Endodermal cell (in vitro differentiated cells): Measurements from ENCODE around the gene BCORL1. TPM values are rescaled to one million over a fixed set of nuclear protein-coding genes. Genes with fewer than 3 reads are reported as not detected.

ENCODE experiments used
- DNase-seq: peaks from one replicate; pipeline ENCODE4 v3.0.0-alpha.2; 2017
- H3K27ac ChIP-seq: 2 replicates; pipeline ENCODE4 v1.5.1; 2013; ENCODE audit warnings: mild to moderate bottlenecking, low read depth, low read length, moderate library complexity
- H3K27me3 ChIP-seq: 2 replicates; pipeline ENCODE4 v1.6.1; 2013; ENCODE audit warnings: mild to moderate bottlenecking, low read length, moderate library complexity; ENCODE audit not compliant: insufficient read depth, control insufficient read depth, poor library complexity, severe bottlenecking
- H3K36me3 ChIP-seq: 2 replicates; pipeline ENCODE4 v1.7.0; 2013; ENCODE audit warnings: mild to moderate bottlenecking, low read length, moderate library complexity; ENCODE audit not compliant: control insufficient read depth, insufficient read depth
- H3K4me1 ChIP-seq: one replicate; pipeline ENCODE4 v1.7.0; 2013; ENCODE audit warnings: low read length; ENCODE audit not compliant: control insufficient read depth, insufficient read depth
- H3K4me3 ChIP-seq: 2 replicates; pipeline ENCODE4 v1.5.1; 2013; ENCODE audit warnings: mild to moderate bottlenecking, low read length, moderate library complexity
- H3K9ac ChIP-seq: 2 replicates; pipeline ENCODE4 v1.6.1; 2013; ENCODE audit warnings: mild to moderate bottlenecking, low read length, moderate library complexity; ENCODE audit not compliant: poor library complexity, severe bottlenecking; ENCODE audit errors: extremely low read depth
- H3K9me3 ChIP-seq: 2 replicates; pipeline ENCODE4 v1.6.1; 2013; ENCODE audit warnings: mild to moderate bottlenecking, low read length, moderate library complexity; ENCODE audit not compliant: control insufficient read depth
- H3K27ac Mint-ChIP-seq: 2 replicates; pipeline ENCODE4 v1.8.0; 2020; ENCODE audit warnings: mixed read lengths
- H3K27me3 Mint-ChIP-seq: 2 replicates; pipeline ENCODE4 v1.8.0; 2021; ENCODE audit warnings: mild to moderate bottlenecking, mixed read lengths; ENCODE audit not compliant: insufficient read depth
- H3K36me3 Mint-ChIP-seq: 2 replicates; pipeline ENCODE4 v1.8.0; 2020; ENCODE audit warnings: low read depth, mixed read lengths
- H3K4me1 Mint-ChIP-seq: 2 replicates; pipeline ENCODE4 v1.8.0; 2020; ENCODE audit warnings: mixed read lengths
- H3K4me3 Mint-ChIP-seq: 2 replicates; pipeline ENCODE4 v1.8.0; 2020; ENCODE audit warnings: mild to moderate bottlenecking, moderate library complexity, mixed read lengths
- H3K9me3 Mint-ChIP-seq: 2 replicates; pipeline ENCODE4 v1.8.0; 2020; ENCODE audit warnings: mild to moderate bottlenecking, mixed read lengths
- WGBS, 2 experiments: methylation state at CpG; one replicate each; pipeline versions ENCODE4 v1.1.5 to v1.1.7; 2013; ENCODE audit warnings: missing lambda C conversion rate in 2 of 2, mixed read lengths in 1 of 2; ENCODE audit not compliant: insufficient coverage in 1 of 2, insufficient read length in 1 of 2; 5-methylcytosine and 5-hydroxymethylcytosine counted together
- total RNA-seq, 2 donors: library from RNA; stranded (reverse); fragmentation: NEBNext Ultra II Directional in 1 of 2; extraction: Animal tissue kit (Norgen Biotek cat#: 25700) in 1 of 2; gene quantifications; 2 replicates in 1 of 2; 3 replicates in 1 of 2; pipeline ENCODE4 v1.2.1, GENCODE V29; 2021
- TF ChIP-seq, protein P1 (sequence below): fragments of 200-600 bp; sonication (generic); conservative IDR thresholded peaks from 2 replicates; pipeline ENCODE4 v1.5.0; 2021; ENCODE audit warnings: antibody characterized with exemption, mild to moderate bottlenecking

BCORL1 gene
- total RNA-seq, 2 donors from 2014 or later = 24.5 to 29.9 TPM

DNA sequence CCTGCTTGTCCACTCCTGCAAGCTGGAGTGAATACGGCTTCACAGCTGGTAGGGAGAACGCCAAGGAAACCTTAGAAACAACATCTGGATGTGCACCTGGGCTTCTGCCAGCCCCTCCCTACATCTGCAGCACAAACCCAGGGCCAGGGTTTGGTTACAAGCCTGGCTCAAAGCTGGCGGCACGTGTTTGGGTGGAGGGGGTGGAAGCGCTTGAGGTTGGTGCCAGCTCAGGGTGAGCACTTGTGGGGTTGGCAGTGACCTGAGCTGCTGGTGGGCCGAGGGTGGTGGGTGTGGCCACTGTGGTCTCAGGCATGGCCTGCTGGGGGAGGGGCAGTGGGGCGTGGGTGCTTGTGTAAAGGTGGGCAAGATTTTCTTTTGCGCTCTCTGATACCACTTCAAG is 112.3 kb downstream of the BCORL1 start:
- Mint-ChIP-seq H3K9me3 (peaks cover 26% of the 10 kb centered on the region), H3K36me3 (no peaks in the 10 kb centered on the region), H3K4me1 (peaks cover 5% of the 10 kb centered on the region), H3K27ac (no peak overlapping the region), H3K27me3 (peaks cover 3% of the 10 kb centered on the region), H3K4me3 (no peak overlapping the region)
- DNase-seq = no peak
- TF ChIP-seq, protein P1, sequence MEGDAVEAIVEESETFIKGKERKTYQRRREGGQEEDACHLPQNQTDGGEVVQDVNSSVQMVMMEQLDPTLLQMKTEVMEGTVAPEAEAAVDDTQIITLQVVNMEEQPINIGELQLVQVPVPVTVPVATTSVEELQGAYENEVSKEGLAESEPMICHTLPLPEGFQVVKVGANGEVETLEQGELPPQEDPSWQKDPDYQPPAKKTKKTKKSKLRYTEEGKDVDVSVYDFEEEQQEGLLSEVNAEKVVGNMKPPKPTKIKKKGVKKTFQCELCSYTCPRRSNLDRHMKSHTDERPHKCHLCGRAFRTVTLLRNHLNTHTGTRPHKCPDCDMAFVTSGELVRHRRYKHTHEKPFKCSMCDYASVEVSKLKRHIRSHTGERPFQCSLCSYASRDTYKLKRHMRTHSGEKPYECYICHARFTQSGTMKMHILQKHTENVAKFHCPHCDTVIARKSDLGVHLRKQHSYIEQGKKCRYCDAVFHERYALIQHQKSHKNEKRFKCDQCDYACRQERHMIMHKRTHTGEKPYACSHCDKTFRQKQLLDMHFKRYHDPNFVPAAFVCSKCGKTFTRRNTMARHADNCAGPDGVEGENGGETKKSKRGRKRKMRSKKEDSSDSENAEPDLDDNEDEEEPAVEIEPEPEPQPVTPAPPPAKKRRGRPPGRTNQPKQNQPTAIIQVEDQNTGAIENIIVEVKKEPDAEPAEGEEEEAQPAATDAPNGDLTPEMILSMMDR = no peak
- 92% methylated on average over 8 of the region's 8 CpGs; no CpG with 5 or more reads in 1 of the 2 experiments for WGBS, 2 experiments
- no peaks in the 10 kb centered on the region for H3K4me1 ChIP-seq
- no peaks in the 10 kb centered on the region for H3K27me3 ChIP-seq
- no peak overlapping the region for H3K4me3 ChIP-seq
- no peak overlapping the region for H3K27ac ChIP-seq
- no peak overlapping the region for H3K9ac ChIP-seq
- H3K36me3 ChIP-seq = no peaks in the 10 kb centered on the region
- no peaks in the 10 kb centered on the region for H3K9me3 ChIP-seq

GRCh38 chrX:130095249-130096030 is 113.0 kb downstream of the BCORL1 start:
- Mint-ChIP-seq H3K4me3 (no peak overlapping the region), H3K27ac (no peak overlapping the region), H3K4me1 (peaks cover 5% of the 10 kb centered on the region), H3K36me3 (no peaks in the 10 kb centered on the region), H3K27me3 (peaks cover 4% of the 10 kb centered on the region), H3K9me3 (peaks cover 25% of the 10 kb centered on the region)
- TF ChIP-seq, protein P1 = no peak
- H3K36me3 ChIP-seq = no peaks in the 10 kb centered on the region
- H3K4me3 ChIP-seq = no peak overlapping the region
- WGBS, 2 experiments = 94% methylated on average over 5 of the region's 6 CpGs; no CpG with 5 or more reads in 1 of the 2 experiments
- no peaks in the 10 kb centered on the region for H3K4me1 ChIP-seq
- H3K27ac ChIP-seq = no peak overlapping the region
- no peaks in the 10 kb centered on the region for H3K9me3 ChIP-seq
- DNase-seq = no peak
- no peak overlapping the region for H3K9ac ChIP-seq
- no peaks in the 10 kb centered on the region for H3K27me3 ChIP-seq

DNA sequence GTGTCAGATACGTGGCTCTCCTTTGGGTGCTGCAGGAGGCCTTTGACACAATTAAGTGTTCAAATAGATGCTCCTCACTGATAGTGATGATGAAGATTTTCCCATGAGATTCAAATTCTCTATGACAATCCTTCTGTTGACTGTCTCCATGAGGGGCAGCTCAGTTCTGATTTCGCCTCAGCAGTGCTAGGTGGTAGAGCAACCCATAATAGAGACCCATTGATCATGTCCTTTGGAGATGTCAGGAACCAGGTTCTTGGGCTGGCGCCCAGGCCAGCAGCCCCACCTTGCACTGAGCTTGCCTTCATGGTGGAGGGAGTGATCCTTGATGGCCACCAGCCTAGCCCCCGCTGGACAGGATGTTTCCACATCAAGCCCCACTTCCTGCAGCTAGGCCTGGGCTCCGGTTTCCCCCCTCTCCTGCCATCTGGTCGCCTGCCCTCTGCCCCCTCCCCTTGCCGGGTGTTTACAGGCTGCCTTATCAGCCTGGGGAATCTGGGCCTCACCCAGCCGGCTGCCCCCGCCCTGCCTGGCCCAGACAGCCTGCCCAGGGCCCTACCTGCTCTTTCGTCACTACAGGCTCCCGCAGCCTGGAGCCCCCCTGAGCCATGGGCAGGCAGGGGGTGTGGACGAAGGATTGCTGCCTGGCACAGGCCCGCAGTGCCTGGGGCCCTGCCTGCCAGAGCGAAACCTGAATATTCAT is 115.2 kb downstream of the BCORL1 start:
- DNase-seq = no peak
- TF ChIP-seq, protein P1 = no peak
- WGBS, 2 experiments = 82 to 85% methylated on average over 4 to 14 of the region's 14 CpGs

More for the DNA sequence above, 115.2 kb downstream of the BCORL1 start:
- no peak overlapping the region for H3K4me3 Mint-ChIP-seq
- H3K4me3 ChIP-seq = no peak overlapping the region
- peaks cover 16% of the 10 kb centered on the region for H3K27me3 Mint-ChIP-seq
- H3K9ac ChIP-seq = no peak overlapping the region
- H3K27me3 ChIP-seq = no peaks in the 10 kb centered on the region
- H3K9me3 Mint-ChIP-seq = peaks cover 19% of the 10 kb centered on the region
- no peaks in the 10 kb centered on the region for H3K36me3 Mint-ChIP-seq
- no peaks in the 10 kb centered on the region for H3K9me3 ChIP-seq
- H3K4me1 ChIP-seq = no peaks in the 10 kb centered on the region
- H3K27ac ChIP-seq = no peak overlapping the region
- H3K4me1 Mint-ChIP-seq = peaks cover 5% of the 10 kb centered on the region
- no peaks in the 10 kb centered on the region for H3K36me3 ChIP-seq
- no peak overlapping the region for H3K27ac Mint-ChIP-seq
